Measurements from ENCODE around the gene TMEM218.

The TMEM218 gene

DNA sequence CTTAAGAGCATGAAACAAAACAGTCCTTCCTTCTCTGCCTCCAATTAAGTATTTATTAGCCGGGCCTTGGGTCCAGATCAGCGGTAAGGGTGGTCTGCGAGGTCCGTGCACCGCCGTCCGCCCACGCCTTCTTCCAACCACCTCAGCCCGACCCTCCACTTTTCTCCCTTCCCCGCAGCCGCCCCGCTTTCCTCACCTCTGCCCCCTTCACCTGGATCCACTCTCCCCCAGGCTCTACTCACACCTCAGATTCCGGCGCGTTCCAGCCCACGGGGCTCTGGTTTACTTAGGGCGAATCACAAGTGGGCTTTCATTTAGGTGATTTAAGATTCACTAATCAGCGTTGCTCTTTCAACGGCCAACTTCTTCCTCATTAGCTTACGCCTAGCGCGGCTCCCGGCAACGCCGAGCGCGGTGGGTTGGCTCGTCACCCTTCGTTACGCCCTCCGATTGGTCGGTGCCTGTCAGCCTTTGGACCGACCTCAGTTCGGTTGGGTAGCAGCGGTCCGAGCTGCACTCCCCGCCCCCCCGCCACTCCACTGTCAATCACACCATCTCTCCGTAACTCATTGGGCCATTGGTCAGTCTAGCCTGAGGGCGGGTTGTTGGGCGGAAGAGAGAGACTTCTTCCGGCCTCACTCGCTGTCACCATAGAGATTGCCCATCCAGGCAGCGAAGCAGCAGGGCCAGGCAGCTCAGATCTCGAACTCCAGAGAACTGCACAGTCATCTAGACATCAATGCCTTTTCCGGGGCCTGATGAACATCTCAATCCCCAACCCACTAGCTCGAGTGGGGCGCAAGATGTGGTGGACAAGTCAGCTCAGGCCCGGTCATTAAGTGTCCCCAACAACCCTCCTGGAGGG is at the start of gene TMEM218:
TMEM218 (minus strand) TSS at position 284 of the 865 bp plus-strand sequence. CDS start 9,385 bp downstream, outside the sequence.
- DNase-seq: peak; percentile 99

DNA sequence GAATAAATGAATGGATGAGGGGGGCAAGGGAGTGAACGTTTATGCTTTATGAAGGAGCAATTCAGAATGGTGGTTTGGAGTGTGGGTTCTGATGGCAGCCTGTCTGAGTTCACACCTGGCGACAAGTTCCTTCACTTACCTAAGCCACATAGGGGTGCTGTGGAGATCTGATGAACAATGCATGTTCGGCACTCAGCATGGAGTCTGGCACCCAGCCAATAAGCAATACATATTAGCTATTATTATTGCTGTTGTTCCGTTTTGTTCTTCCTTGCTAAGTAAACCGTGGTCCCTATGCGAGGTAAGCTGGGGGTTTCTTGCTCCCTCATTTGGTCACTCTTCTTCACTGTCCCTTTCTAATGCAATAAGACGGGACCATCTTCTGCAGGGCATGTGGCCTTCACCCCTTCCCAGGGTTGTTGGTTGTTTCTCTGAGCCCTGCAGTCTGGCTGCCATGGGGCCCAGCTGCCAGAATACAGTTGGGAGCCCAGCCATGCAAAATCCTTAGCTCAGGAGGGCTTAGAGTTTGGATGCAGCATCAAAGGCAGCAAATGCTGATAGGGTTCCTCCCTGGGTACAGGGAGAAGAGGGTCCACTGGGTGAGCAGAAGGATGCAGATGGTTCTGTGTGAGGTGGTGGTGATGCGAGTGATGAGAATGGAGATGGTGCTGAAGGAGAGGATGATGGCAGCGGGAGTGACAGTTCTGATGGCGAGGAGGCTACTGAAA is 46.7 kb upstream of the TMEM218 start:
- no peak for DNase-seq

DNA sequence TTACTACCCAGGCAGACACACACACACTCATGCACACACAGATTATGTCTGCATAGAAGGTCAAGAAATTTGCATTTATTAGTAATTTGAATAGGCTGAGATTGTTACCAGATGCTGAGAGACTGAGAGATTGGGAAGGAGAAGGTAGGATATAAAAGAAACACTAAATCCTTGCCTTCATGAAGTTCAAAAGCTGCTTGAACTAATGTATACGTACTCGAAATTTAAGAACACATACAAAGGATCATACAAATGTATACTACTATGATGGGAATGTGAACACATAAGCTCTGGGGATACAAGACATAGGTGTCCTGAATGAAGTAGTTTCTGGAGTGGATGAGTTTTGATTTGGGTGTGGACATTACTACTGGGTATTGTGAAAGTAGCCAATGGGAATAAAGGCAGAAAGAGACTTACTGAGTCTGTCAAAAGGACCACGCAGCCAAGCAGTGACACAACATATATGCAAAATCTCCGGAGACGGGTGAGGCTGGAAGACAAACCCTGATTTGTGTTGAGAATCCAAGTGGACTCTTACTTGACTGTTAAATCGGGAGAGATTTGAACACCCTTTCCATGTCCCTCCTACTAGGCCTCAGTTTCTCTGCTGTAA is 45.8 kb upstream of the TMEM218 start:
- no peak for DNase-seq

DNA sequence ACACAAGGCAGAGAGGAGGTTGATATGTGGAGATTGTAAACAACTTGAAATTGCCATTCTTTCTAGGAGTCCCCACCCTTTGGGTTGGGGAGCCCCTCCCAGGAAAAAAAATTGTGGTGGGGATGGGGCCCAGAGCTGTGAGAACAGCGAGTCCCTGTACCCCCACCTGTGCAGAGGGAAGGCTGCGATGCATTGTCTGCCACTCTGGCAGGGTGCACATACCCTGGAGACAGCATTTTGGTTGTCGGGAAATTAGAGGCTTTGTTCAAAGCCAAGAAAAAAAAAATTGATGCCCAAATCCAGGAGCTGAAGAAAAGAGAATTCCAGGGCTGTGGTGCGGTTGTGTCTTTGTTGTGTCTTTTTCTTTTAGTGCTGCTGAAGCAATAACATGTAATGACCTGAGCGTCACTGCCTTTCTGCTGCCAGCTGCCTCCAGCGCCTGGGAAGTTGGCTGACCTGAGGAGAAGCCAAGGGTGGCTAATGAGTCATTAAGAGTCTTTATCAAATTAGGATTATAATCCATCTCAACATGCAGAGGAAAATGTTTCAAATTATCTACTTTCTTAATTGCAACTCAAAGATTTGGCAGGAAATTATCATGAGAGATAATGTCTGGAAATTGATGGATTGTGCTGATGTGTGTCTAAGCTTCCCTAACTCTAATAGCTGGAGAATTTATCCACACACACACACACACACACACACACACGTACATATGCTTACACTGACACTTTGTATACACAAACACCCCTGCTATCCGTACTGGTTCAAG is 45.1 kb upstream of the TMEM218 start:
- no peak for DNase-seq

- no peak for DNase-seq
These were observed 44.3 kb upstream of the TMEM218 start for GRCh38 chr11:125155767-125156166.

GRCh38 chr11:125155100-125155444 is 43.6 kb upstream of the TMEM218 start:
- DNase-seq: no peak

- DNase-seq: no peak
These were observed 43.1 kb upstream of the TMEM218 start for GRCh38 chr11:125154378-125155099.

DNA sequence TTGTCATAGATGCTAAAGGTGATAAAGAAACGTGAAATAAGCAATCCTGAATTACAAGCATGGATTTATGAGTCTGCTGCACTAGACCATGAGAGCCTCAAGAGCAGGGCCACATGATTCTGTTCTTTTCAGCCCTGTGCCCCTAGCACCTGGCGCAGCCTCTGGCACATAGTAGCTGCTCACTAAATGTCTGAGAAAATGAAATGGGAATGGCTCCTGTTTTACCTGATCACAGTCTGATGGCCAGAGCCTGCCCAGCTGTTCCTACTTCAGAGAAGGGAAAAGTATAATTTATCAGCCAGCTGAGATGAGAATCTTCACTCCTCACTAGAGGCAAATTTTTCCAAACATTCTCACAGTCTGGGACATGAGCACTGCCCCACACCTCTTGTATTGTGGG is 42.4 kb upstream of the TMEM218 start:
- DNase-seq: no peak

DNA sequence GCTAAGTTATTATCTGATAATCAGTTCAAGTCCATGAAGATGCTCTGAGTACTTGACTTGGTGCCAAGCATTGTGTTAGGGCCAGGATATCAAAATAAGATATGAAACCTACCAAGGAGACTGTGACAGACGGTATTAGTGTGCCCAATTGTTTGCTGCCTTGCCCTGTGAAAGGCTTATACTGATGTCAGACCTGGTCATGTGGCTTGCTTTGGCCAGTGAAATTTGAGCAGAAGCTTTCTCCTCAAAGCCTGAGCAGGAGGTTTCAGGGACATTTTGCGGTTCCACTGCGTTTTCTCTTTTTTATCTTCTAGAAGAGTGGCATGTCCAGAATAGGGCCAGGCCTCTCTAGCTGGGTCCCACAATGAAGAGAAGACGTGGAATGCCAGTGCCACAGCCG is 37.3 kb upstream of the TMEM218 start:
- DNase-seq: no peak

- no peak for DNase-seq
These were observed 36.6 kb upstream of the TMEM218 start for GRCh38 chr11:125148011-125148410.

- no peak for DNase-seq
These were observed 35.9 kb upstream of the TMEM218 start for GRCh38 chr11:125147280-125147679.

- no peak for DNase-seq
These were observed 34.8 kb upstream of the TMEM218 start for GRCh38 chr11:125146232-125146631.

GRCh38 chr11:125141686-125142535 is 30.5 kb upstream of the TMEM218 start:
- peak; percentile 8 for DNase-seq

GRCh38 chr11:125141178-125141577 is 29.8 kb upstream of the TMEM218 start:
- DNase-seq: no peak

- no peak for DNase-seq
These were observed 28.8 kb upstream of the TMEM218 start for GRCh38 chr11:125140233-125140632.

DNA sequence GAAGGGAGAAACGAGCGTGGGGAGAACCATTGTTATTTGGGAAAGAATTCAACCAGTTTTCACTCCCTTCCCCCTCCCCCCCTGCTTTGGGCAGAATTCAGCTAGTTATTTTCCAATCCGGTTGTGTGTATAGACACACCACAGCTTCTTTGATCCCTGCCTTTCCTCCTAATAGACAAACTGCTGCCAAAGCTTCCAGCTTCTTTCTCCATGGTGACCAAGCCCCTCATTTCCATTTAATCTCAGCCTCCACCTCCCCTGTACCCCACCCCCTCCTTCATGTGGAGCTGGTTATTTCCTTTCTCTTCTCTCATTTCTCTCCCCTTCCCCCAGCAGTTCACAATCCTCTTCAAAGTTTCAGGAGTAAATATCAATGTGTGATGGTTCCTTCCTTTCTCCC is 28.4 kb upstream of the TMEM218 start:
- DNase-seq: no peak

- no peak for DNase-seq
These were observed 27.5 kb upstream of the TMEM218 start for GRCh38 chr11:125138966-125139365.

DNA sequence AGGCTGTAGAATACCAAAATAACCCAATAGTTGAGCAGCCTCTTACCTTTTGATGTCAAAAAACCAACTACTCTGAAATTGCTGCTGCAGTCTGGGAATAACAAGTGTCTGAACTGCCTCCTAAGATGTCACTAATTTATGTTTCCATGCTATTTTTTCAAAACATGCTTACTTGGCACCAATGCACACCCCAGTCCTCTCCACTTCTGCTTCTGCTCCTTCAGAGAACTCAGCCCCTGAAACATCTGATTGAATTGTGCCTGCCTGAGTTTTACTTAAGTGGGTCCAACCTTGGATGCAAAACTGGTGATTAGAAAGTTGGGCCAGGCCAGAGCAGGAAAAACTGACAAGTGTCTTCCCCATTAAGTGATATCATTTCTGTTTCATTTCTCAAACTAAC is 24.6 kb upstream of the TMEM218 start:
- DNase-seq: no peak

GRCh38 chr11:125132596-125132995 is 21.2 kb upstream of the TMEM218 start:
- no peak for DNase-seq

DNA sequence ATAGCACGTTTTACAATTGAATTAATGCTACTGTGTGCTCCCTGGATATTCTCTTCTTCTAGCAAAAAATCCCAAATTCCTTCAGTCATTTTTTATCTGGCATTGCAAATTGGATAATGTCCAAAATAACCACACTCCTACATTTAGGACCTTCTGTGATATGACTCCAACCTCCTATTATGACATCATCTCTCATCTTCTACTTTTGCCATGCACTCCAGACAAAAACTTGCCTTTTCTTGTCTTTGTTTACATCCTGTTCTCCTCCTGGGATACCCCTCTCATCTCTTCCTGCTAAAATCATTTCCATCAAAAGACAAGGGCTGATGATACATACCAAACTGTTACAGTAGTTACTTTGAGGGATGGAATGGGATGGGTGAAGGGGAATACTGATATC is 20.6 kb upstream of the TMEM218 start:
- DNase-seq: no peak

- no peak for DNase-seq
These were observed 18.0 kb upstream of the TMEM218 start for GRCh38 chr11:125129316-125129993.
